Ammon's horn (tissue), 1 donor: Measurements from ENCODE around the gene MICB.

Experiments
- DNase-seq: peaks from one replicate; pipeline ENCODE4 v3.0.0-alpha.2; 2016; ENCODE audit warnings: low spot score

Gene MICB

GRCh38 chr6:31541658-31542521 is 43.9 kb downstream of the MICB start, which contains the start of gene DDX39B:
Gene DDX39B (minus strand): TSS chr6:31542003. CDS start chr6:31540532, 1,471 bp downstream.
- DNase-seq: peak; percentile 98

- no peak for DNase-seq
Measured at GRCh38 chr6:31543639-31544038, 45.7 kb downstream of the MICB start.

- DNase-seq: no peak
Measured at GRCh38 chr6:31544676-31545075, 46.7 kb downstream of the MICB start.

GRCh38 chr6:31545291-31545690 is 47.3 kb downstream of the MICB start:
- DNase-seq: no peak

- DNase-seq: peak; percentile 96
Measured at GRCh38 chr6:31546339-31546957, 48.5 kb downstream of the MICB start, which contains the start of gene ATP6V1G2. Gene ATP6V1G2 (minus strand): TSS chr6:31546608. CDS start chr6:31546559, 49 bp downstream.

- peak; percentile 99 for DNase-seq
Measured at GRCh38 chr6:31546958-31547726, 49.2 kb downstream of the MICB start, which contains the start of gene NFKBIL1. Gene NFKBIL1 (plus strand): TSS chr6:31547608. CDS start chr6:31547695, 87 bp downstream.

- no peak for DNase-seq
Measured at GRCh38 chr6:31547727-31548543, 50.0 kb downstream of the MICB start.

- no peak for DNase-seq
Measured at GRCh38 chr6:31548544-31548873, 50.6 kb downstream of the MICB start.

GRCh38 chr6:31551371-31551770 is 53.4 kb downstream of the MICB start:
- DNase-seq: peak; percentile 73

GRCh38 chr6:31556307-31556706 is 58.4 kb downstream of the MICB start:
- no peak for DNase-seq

- DNase-seq: no peak
Measured at GRCh38 chr6:31557443-31558317, 59.7 kb downstream of the MICB start.

GRCh38 chr6:31558318-31558625 is 60.3 kb downstream of the MICB start:
- DNase-seq: no peak

- DNase-seq: peak; percentile 58
Measured at GRCh38 chr6:31558631-31559500, 60.9 kb downstream of the MICB start.

- DNase-seq: no peak
Measured at GRCh38 chr6:31559606-31559957, 61.6 kb downstream of the MICB start.

- peak; percentile 63 for DNase-seq
Measured at GRCh38 chr6:31559958-31560696, 62.2 kb downstream of the MICB start.

GRCh38 chr6:31560697-31561058 is 62.7 kb downstream of the MICB start:
- no peak for DNase-seq
